ENCODE measurements around the gene PYCARD.

DNA sequence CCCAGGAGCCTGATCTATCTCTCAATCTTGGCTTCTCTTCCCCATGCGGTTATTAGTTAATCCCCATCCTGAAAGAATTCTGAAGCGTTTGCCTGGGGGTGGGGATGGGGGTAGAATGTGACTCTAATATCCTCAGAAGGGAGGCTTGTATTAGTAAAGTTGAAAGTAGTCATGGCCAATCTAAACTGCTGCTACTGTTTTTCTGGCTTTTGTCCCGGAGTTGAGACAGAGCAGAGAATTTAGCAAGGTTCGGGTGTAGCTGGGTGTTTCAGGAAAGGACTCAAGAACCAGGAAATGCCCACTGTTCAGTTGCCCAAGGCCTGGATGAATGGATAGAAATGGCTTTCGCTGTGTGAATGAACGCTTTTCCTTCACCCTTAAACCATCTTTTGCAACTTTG lies 39.6 kb upstream of the PYCARD start:
- TF ChIP-seq SMC3 (conservative IDR thresholded peaks at IDR 0.05; ENCODE audit: insufficient read depth, low read depth, low read length) (no peak), BRCA1 (IDR thresholded peaks at IDR 0.05) (no peak), BRCA1 (CRISPR knock-in tag; IDR thresholded peaks at IDR 0.05) (no peak)
- TF ChIP-seq, protein P1, sequence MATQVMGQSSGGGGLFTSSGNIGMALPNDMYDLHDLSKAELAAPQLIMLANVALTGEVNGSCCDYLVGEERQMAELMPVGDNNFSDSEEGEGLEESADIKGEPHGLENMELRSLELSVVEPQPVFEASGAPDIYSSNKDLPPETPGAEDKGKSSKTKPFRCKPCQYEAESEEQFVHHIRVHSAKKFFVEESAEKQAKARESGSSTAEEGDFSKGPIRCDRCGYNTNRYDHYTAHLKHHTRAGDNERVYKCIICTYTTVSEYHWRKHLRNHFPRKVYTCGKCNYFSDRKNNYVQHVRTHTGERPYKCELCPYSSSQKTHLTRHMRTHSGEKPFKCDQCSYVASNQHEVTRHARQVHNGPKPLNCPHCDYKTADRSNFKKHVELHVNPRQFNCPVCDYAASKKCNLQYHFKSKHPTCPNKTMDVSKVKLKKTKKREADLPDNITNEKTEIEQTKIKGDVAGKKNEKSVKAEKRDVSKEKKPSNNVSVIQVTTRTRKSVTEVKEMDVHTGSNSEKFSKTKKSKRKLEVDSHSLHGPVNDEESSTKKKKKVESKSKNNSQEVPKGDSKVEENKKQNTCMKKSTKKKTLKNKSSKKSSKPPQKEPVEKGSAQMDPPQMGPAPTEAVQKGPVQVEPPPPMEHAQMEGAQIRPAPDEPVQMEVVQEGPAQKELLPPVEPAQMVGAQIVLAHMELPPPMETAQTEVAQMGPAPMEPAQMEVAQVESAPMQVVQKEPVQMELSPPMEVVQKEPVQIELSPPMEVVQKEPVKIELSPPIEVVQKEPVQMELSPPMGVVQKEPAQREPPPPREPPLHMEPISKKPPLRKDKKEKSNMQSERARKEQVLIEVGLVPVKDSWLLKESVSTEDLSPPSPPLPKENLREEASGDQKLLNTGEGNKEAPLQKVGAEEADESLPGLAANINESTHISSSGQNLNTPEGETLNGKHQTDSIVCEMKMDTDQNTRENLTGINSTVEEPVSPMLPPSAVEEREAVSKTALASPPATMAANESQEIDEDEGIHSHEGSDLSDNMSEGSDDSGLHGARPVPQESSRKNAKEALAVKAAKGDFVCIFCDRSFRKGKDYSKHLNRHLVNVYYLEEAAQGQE (IDR thresholded peaks at IDR 0.05; ENCODE audit: borderline replicate concordance), result no peak
- TF ChIP-seq, protein P1 (CRISPR knock-in tag; IDR thresholded peaks at IDR 0.05; ENCODE audit: low read depth), result no peak

Data from K562 (cell line).